ENCODE results near the gene DDX11. TPM values are rescaled to one million over a fixed set of nuclear protein-coding genes. Genes with fewer than 3 reads are reported as not detected.
"Not testable (repeated sequence)": the region's sequence is repeated elsewhere in the genome, so short reads cannot be mapped to it uniquely, and the experiment has no call there.

The DDX11 gene
- total RNA-seq, 1 donor: 15.9 TPM

DNA sequence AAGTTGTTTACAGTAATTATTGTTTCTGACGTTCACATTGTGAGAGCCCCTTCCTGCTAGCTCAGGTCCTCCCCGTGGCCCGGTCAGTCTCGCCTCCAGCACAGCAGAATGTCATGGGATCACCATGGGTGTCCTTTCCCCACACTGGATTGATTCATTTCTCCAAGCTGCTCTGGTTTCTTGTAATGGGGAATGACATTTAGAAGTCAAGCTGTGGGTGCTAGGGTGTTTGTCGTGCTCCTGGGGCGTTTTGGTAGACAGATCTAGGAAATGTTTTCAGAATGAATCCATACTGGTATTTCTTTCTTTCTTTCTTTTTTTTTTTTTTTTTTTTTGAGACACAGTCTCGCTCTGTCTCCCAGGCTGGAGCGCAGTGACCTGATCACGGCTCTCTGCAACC is 25.1 kb downstream of the DDX11 start:
- not testable (repeated sequence) for H3K36me3 ChIP-seq (ENCODE audit: insufficient read depth, low read length); H3K9me3 ChIP-seq (ENCODE audit: low read depth, low read length); H3K4me3 ChIP-seq (ENCODE audit: insufficient read depth, low read length); H3K27ac ChIP-seq (ENCODE audit: low read depth, low read length); H3K4me1 ChIP-seq (ENCODE audit: insufficient read depth, low read length); H3K4me2 ChIP-seq (ENCODE audit: insufficient read depth, low read length); H3K79me2 ChIP-seq (ENCODE audit: insufficient read depth, low read length); H4K20me1 ChIP-seq (ENCODE audit: insufficient read depth, low read length); DNase-seq (ENCODE audit: insufficient read length, low spot score, missing footprints); H3K27me3 ChIP-seq (ENCODE audit: insufficient read depth, low read length); H2AFZ ChIP-seq (ENCODE audit: low read length)

DNA sequence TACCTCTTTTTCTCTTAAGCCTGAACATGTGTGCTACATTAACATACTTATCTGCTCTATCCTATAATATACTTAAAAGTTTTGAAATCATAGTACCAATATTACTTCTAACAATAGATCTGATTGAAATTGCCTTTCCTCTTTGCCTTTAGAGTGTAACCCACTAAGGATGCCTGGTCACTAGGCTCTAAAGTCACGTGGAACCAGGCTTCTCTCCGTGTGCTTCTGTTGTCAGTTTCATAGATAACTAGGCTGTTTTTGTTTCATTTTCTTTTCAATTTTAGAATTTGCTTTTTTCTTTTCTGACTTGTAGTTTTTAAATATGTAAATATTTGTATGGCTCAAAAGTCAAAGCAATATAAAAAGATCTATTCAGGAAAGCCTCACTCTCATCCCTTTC is 25.8 kb downstream of the DDX11 start:
- H3K9me3 ChIP-seq (ENCODE audit: low read depth, low read length); DNase-seq (ENCODE audit: insufficient read length, low spot score, missing footprints); H3K4me3 ChIP-seq (ENCODE audit: insufficient read depth, low read length): not testable (repeated sequence)

DNA sequence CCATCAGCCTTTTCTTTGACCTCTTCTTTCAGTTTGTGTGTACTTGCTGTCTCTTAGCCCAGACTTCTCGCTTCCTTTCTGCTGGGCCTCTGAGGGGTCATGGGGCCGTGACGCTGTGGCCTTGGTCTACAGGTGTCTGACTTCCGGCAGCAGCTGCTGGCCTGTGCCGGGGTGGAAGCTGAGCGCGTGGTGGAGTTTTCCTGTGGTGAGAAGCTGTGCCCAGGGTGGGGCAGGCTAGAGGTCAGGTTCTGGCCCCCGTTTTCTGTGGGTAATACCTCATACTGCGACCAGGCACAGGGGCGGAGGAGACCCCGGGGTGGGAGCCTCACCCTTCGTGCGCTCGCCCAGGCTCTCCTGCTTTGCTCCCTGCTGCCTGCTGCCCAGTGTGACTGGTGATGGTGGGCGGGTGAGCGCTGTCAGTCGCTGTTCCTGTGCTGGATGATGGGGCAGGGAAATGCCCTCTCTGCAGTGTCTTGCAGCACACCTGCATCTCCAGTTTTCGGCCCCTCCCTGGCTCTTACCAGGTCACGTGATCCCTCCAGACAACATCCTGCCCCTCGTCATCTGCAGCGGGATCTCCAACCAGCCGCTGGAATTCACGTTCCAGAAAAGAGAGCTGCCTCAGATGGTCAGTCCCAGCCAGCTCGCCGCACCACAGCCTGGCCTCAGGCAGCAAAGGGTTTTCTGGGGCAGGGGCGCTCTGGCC is 27.0 kb downstream of the DDX11 start:
- H3K79me2 ChIP-seq (ENCODE audit: insufficient read depth, low read length); H4K20me1 ChIP-seq (ENCODE audit: insufficient read depth, low read length); H3K36me3 ChIP-seq (ENCODE audit: insufficient read depth, low read length); H3K4me1 ChIP-seq (ENCODE audit: insufficient read depth, low read length); H3K4me3 ChIP-seq (ENCODE audit: insufficient read depth, low read length); H2AFZ ChIP-seq (ENCODE audit: low read length); H3K4me2 ChIP-seq (ENCODE audit: insufficient read depth, low read length); H3K9me3 ChIP-seq (ENCODE audit: low read depth, low read length); H3K27me3 ChIP-seq (ENCODE audit: insufficient read depth, low read length); H3K27ac ChIP-seq (ENCODE audit: low read depth, low read length): not testable (repeated sequence)
- peak; percentile 25 for DNase-seq (ENCODE audit: insufficient read length, low spot score, missing footprints)

More for the DNA sequence above, 25.8 kb downstream of the DDX11 start:
- H3K4me2 ChIP-seq (ENCODE audit: insufficient read depth, low read length); H4K20me1 ChIP-seq (ENCODE audit: insufficient read depth, low read length); H3K27ac ChIP-seq (ENCODE audit: low read depth, low read length); H3K27me3 ChIP-seq (ENCODE audit: insufficient read depth, low read length); H2AFZ ChIP-seq (ENCODE audit: low read length); H3K4me1 ChIP-seq (ENCODE audit: insufficient read depth, low read length); H3K36me3 ChIP-seq (ENCODE audit: insufficient read depth, low read length); H3K79me2 ChIP-seq (ENCODE audit: insufficient read depth, low read length): not testable (repeated sequence)

GRCh38 chr12:31102125-31102524 is 28.5 kb downstream of the DDX11 start:
- DNase-seq (ENCODE audit: insufficient read length, low spot score, missing footprints); H3K9me3 ChIP-seq (ENCODE audit: low read depth, low read length); H3K27ac ChIP-seq (ENCODE audit: low read depth, low read length); H3K4me1 ChIP-seq (ENCODE audit: insufficient read depth, low read length); H3K4me2 ChIP-seq (ENCODE audit: insufficient read depth, low read length); H3K4me3 ChIP-seq (ENCODE audit: insufficient read depth, low read length); H2AFZ ChIP-seq (ENCODE audit: low read length); H3K79me2 ChIP-seq (ENCODE audit: insufficient read depth, low read length); H3K36me3 ChIP-seq (ENCODE audit: insufficient read depth, low read length); H4K20me1 ChIP-seq (ENCODE audit: insufficient read depth, low read length); H3K27me3 ChIP-seq (ENCODE audit: insufficient read depth, low read length): not testable (repeated sequence)

- H3K27ac ChIP-seq (ENCODE audit: low read depth, low read length); H3K36me3 ChIP-seq (ENCODE audit: insufficient read depth, low read length); H3K4me3 ChIP-seq (ENCODE audit: insufficient read depth, low read length); H3K4me2 ChIP-seq (ENCODE audit: insufficient read depth, low read length); H3K4me1 ChIP-seq (ENCODE audit: insufficient read depth, low read length); H3K79me2 ChIP-seq (ENCODE audit: insufficient read depth, low read length); H2AFZ ChIP-seq (ENCODE audit: low read length); H3K9me3 ChIP-seq (ENCODE audit: low read depth, low read length); H4K20me1 ChIP-seq (ENCODE audit: insufficient read depth, low read length); H3K27me3 ChIP-seq (ENCODE audit: insufficient read depth, low read length): not testable (repeated sequence)
- peak; percentile 6 for DNase-seq (ENCODE audit: insufficient read length, low spot score, missing footprints)
Measured at GRCh38 chr12:31102596-31102995, 28.9 kb downstream of the DDX11 start.

DNA sequence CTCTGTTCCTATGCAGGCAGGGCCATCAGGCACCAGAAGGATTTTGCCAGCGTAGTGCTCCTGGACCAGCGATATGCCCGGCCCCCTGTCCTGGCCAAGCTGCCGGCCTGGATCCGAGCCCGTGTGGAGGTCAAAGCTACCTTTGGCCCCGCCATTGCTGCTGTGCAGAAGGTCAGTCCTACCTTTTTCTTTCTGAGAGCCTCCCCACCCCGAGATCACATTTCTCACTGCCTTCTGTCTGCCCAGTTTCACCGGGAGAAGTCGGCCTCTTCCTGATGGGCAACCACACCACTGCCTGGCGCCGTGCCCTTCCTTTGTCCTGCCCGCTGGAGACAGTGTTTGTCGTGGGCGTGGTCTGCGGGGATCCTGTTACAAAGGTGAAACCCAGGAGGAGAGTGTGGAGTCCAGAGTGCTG is 29.9 kb downstream of the DDX11 start:
- H3K36me3 ChIP-seq (ENCODE audit: insufficient read depth, low read length); DNase-seq (ENCODE audit: insufficient read length, low spot score, missing footprints); H3K9me3 ChIP-seq (ENCODE audit: low read depth, low read length); H3K4me3 ChIP-seq (ENCODE audit: insufficient read depth, low read length); H4K20me1 ChIP-seq (ENCODE audit: insufficient read depth, low read length); H3K27me3 ChIP-seq (ENCODE audit: insufficient read depth, low read length); H3K4me1 ChIP-seq (ENCODE audit: insufficient read depth, low read length); H3K4me2 ChIP-seq (ENCODE audit: insufficient read depth, low read length); H3K79me2 ChIP-seq (ENCODE audit: insufficient read depth, low read length); H3K27ac ChIP-seq (ENCODE audit: low read depth, low read length); H2AFZ ChIP-seq (ENCODE audit: low read length): not testable (repeated sequence)

DNA sequence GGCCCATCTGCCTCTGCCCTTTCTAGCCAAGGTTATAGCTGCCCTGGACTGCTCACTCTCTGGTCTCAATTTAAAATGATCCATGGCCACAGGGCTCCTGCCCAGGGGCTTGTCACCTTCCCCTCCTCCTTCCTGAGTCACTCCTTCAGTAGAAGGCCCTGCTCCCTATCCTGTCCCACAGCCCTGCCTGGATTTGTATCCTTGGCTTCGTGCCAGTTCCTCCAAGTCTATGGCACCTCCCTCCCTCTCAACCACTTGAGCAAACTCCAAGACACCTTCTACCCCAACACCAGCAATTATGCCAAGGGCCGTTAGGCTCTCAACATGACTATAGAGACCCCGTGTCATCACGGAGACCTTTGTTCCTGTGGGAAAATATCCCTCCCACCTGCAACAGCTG is 30.6 kb downstream of the DDX11 start:
- not testable (repeated sequence) for H3K4me1 ChIP-seq (ENCODE audit: insufficient read depth, low read length); H3K9me3 ChIP-seq (ENCODE audit: low read depth, low read length); H3K36me3 ChIP-seq (ENCODE audit: insufficient read depth, low read length); H4K20me1 ChIP-seq (ENCODE audit: insufficient read depth, low read length); H3K4me3 ChIP-seq (ENCODE audit: insufficient read depth, low read length); H3K79me2 ChIP-seq (ENCODE audit: insufficient read depth, low read length); H3K4me2 ChIP-seq (ENCODE audit: insufficient read depth, low read length); H3K27me3 ChIP-seq (ENCODE audit: insufficient read depth, low read length); H2AFZ ChIP-seq (ENCODE audit: low read length); DNase-seq (ENCODE audit: insufficient read length, low spot score, missing footprints); H3K27ac ChIP-seq (ENCODE audit: low read depth, low read length)

GRCh38 chr12:31104773-31105172 is 31.1 kb downstream of the DDX11 start:
- H3K9me3 ChIP-seq (ENCODE audit: low read depth, low read length): not testable (repeated sequence)

More at GRCh38 chr12:31104773-31105172, 31.1 kb downstream of the DDX11 start:
- not testable (repeated sequence) for H3K4me2 ChIP-seq (ENCODE audit: insufficient read depth, low read length); H3K4me1 ChIP-seq (ENCODE audit: insufficient read depth, low read length); H3K79me2 ChIP-seq (ENCODE audit: insufficient read depth, low read length); DNase-seq (ENCODE audit: insufficient read length, low spot score, missing footprints); H3K27ac ChIP-seq (ENCODE audit: low read depth, low read length); H4K20me1 ChIP-seq (ENCODE audit: insufficient read depth, low read length); H3K27me3 ChIP-seq (ENCODE audit: insufficient read depth, low read length); H3K4me3 ChIP-seq (ENCODE audit: insufficient read depth, low read length); H2AFZ ChIP-seq (ENCODE audit: low read length); H3K36me3 ChIP-seq (ENCODE audit: insufficient read depth, low read length)
